Measurements from ENCODE around the gene GRAMD1B.
"Not testable (repeated sequence)": the region's sequence is repeated elsewhere in the genome, so short reads cannot be mapped to it uniquely, and the experiment has no call there.

Gene GRAMD1B

GRCh38 chr11:123544631-123545375 is 114.7 kb downstream of the GRAMD1B start:
- DNase-seq: no peak

GRCh38 chr11:123545726-123546270 is 115.7 kb downstream of the GRAMD1B start:
- no peak for DNase-seq

GRCh38 chr11:123546515-123546914 is 116.4 kb downstream of the GRAMD1B start:
- DNase-seq: no peak

GRCh38 chr11:123547180-123547579 is 117.1 kb downstream of the GRAMD1B start:
- no peak for DNase-seq

GRCh38 chr11:123548774-123549173 is 118.7 kb downstream of the GRAMD1B start:
- DNase-seq: no peak

- DNase-seq: no peak
These were observed 120.2 kb downstream of the GRAMD1B start for GRCh38 chr11:123549926-123550917.

- DNase-seq: no peak
These were observed 121.0 kb downstream of the GRAMD1B start for GRCh38 chr11:123551079-123551478.

GRCh38 chr11:123556633-123557032 is 126.6 kb downstream of the GRAMD1B start:
- DNase-seq: no peak

GRCh38 chr11:123558536-123559315 is 128.7 kb downstream of the GRAMD1B start:
- no peak for DNase-seq

GRCh38 chr11:123559523-123559955 is 129.5 kb downstream of the GRAMD1B start:
- DNase-seq: no peak

GRCh38 chr11:123560006-123560405 is 129.9 kb downstream of the GRAMD1B start:
- no peak for DNase-seq

- no peak for DNase-seq
These were observed 131.3 kb downstream of the GRAMD1B start for GRCh38 chr11:123561431-123561800.

- no peak for DNase-seq
These were observed 132.1 kb downstream of the GRAMD1B start for GRCh38 chr11:123562158-123562557.

GRCh38 chr11:123562829-123563228 is 132.8 kb downstream of the GRAMD1B start:
- no peak for DNase-seq

- DNase-seq: no peak
These were observed 134.2 kb downstream of the GRAMD1B start for GRCh38 chr11:123564221-123564620.

- no peak for DNase-seq
These were observed 136.8 kb downstream of the GRAMD1B start for GRCh38 chr11:123566852-123567251.

- no peak for DNase-seq
These were observed 137.4 kb downstream of the GRAMD1B start for GRCh38 chr11:123567466-123567865.

GRCh38 chr11:123568367-123568870 is 138.3 kb downstream of the GRAMD1B start:
- DNase-seq: no peak

- DNase-seq: no peak
These were observed 139.3 kb downstream of the GRAMD1B start for GRCh38 chr11:123569393-123569792.

GRCh38 chr11:123570939-123571580 is 141.0 kb downstream of the GRAMD1B start:
- no peak for DNase-seq

GRCh38 chr11:123572791-123573190 is 142.7 kb downstream of the GRAMD1B start:
- DNase-seq: not testable (repeated sequence)

- no peak for DNase-seq
These were observed 143.2 kb downstream of the GRAMD1B start for GRCh38 chr11:123573286-123573685.

Measured in GDM1 (cell line).